ENCODE results near the gene FAM3B.

GRCh38 chr21:41367945-41368734, 51.5 kb downstream of the FAM3B start:
- TF ChIP-seq POLR2AphosphoS5 (IDR thresholded peaks at IDR 0.05; ENCODE audit: low read depth, low read length) (no peak), POLR2A (IDR thresholded peaks at IDR 0.05; ENCODE audit: low read depth, low read length) (peak; percentile 49; the same call in 1 of the 2 replicates), TAF1 (IDR thresholded peaks at IDR 0.05; ENCODE audit: borderline replicate concordance, low read depth, low read length) (no peak)

Data from GM12892 (cell line).